Measurements from ENCODE around the gene RASGRP4.

RASGRP4 gene

DNA sequence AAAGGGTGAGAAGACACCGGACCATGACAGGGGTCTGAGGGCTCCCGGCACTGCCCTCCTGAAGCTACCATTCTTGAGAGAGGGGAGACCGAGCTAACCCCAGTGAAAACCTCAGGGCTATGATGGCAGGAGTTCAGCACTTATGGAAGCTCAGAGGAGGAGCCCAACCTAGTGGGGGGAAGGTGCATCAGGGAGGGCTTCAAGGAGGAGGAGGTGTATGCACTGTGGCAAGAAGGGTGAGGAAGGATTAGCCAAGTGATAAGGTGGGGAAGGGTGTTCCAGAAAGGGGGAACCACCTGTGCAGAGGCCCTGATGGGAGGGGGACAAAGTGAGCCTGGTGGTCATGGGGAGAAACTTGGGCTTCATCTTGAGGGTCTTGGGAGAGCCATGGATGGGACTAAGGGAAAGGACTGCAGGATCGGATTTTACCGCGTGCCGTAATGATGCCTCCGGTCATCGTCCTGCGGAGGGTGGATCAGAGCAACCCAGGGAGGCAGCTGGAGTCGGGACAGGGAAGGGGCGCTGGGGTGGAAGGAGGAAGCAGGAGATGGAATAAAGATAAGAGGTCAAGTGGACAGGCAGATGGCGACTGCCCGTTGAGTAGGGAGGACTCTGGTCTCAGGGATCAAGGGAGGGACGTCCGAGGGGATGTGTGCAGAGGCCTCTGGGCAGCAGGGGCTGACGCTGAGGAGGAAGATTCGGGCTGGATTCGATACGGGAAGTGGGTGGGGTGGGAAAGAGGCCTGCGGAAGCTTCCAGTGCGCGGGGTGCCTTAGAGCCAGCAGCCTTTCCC, 65.0 kb downstream of the RASGRP4 start:
- no peak for DNase-seq (ENCODE audit: low read depth)
- no peak overlapping the region for H3K4me3 ChIP-seq (ENCODE audit: low read depth, low read length)
- TF ChIP-seq CTCF (IDR thresholded peaks at IDR 0.05; ENCODE audit: low read depth, low read length) (no peak), POLR2A (IDR thresholded peaks at IDR 0.05; ENCODE audit: extremely low read depth, insufficient read length) (no peak), MYC (IDR thresholded peaks at IDR 0.05; ENCODE audit: low read depth, low read length) (no peak)
- TF ChIP-seq, protein P1, sequence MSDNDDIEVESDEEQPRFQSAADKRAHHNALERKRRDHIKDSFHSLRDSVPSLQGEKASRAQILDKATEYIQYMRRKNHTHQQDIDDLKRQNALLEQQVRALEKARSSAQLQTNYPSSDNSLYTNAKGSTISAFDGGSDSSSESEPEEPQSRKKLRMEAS (IDR thresholded peaks at IDR 0.05; ENCODE audit: low read depth, low read length): no peak

GRCh38 chr19:38360351-38360750, 65.7 kb downstream of the RASGRP4 start:
- no peak for DNase-seq (ENCODE audit: low read depth)
- H3K4me3 ChIP-seq (ENCODE audit: low read depth, low read length): no peak overlapping the region

DNA sequence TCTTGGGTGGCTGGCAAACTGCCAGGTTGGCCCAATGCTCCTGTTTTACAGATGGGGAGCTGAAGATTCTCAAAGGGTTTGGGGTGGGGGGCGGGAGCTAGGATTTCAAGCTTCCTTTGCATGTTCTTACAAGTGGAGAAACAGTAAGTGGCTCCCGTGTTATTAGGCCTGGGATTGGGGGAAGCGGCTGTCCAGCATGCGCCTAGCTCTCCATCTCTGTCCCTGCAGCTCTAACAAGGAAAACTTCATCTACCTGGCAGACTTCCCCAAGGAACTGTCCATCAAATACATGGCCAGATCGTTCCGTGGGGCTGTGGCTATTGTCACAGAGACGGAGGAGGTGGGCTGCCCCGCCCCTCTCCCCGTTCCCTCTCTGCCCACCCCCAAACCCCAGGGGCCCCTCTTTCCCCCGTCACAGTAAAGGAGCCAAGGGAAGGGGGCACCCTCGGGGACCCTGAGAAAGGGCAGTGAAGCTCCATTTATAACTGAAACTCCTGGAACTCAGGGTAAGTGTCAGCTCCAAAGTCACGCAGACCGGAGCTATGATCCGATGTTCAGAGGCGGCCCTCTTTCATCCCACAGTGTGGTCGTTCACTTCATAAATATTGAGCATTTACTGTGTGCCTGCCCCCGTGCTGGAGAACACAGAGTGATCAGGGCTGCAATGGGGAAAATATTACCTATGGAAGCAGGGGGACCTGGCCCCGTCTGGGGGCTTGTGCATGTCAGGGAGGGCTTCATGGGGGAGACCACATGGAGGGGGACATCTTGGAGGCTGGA, 66.6 kb downstream of the RASGRP4 start:
- H3K4me3 ChIP-seq (ENCODE audit: low read depth, low read length): no peak overlapping the region
- DNase-seq (ENCODE audit: low read depth): no peak
- TF ChIP-seq MYC (IDR thresholded peaks at IDR 0.05; ENCODE audit: low read depth, low read length) (no peak), POLR2A (IDR thresholded peaks at IDR 0.05; ENCODE audit: extremely low read depth, insufficient read length) (no peak), CTCF (IDR thresholded peaks at IDR 0.05; ENCODE audit: low read depth, low read length) (no peak)
- TF ChIP-seq, protein P1 (IDR thresholded peaks at IDR 0.05; ENCODE audit: low read depth, low read length): no peak

More at GRCh38 chr19:38360351-38360750, 65.7 kb downstream of the RASGRP4 start:
- no peak for TF ChIP-seq CTCF (IDR thresholded peaks at IDR 0.05; ENCODE audit: low read depth, low read length)
- no peak for TF ChIP-seq POLR2A (IDR thresholded peaks at IDR 0.05; ENCODE audit: extremely low read depth, insufficient read length)
- TF ChIP-seq, protein P1 (IDR thresholded peaks at IDR 0.05; ENCODE audit: low read depth, low read length): no peak
- no peak for TF ChIP-seq MYC (IDR thresholded peaks at IDR 0.05; ENCODE audit: low read depth, low read length)
